Activated CD4-positive, alpha-beta T cell treated with anti-CD3 and anti-CD28 coated beads, Interleukin-2, amount 50 U/mL, for 24 hours (primary cell): ENCODE results near the gene FOXP1.
"Not testable (repeated sequence)": the region's sequence is repeated elsewhere in the genome, so short reads cannot be mapped to it uniquely, and the experiment has no call there.

Source experiments
- DNase-seq, 2 donors: peaks; one replicate each; pipeline ENCODE4 v3.0.0-alpha.2; 2020; ENCODE audit warnings: low read depth in 1 of 2, low spot score in 1 of 2

The FOXP1 gene

DNA sequence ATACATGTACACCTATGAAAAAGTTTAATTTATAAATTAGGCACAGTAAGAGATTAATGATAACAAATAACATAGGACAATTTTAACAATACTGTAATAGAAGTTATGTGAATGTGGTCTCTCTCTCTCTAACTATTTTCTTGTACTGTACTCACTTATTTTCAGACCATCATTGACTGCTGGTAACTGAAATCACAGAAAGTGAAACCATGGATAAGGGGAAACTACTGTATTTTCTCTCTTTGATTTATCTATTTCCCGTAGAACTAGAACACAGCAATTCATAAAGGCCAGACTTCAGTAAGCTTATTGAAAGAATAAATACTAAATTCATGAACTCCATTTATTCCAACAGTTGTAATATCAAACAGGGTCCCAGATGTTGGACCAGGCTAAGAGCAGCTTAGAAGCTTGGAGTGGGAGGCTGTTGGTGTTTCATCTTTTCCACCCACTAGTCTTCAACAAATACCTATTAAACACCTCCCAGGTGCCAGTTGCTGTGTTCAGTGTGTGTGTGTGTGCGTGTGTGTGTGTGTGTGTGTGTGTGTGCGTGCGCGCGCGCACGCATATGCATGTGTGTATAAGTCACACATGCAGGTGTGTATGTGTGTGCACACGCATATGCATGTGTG lies 235.4 kb downstream of the FOXP1 start:
- no peak for DNase-seq

DNA sequence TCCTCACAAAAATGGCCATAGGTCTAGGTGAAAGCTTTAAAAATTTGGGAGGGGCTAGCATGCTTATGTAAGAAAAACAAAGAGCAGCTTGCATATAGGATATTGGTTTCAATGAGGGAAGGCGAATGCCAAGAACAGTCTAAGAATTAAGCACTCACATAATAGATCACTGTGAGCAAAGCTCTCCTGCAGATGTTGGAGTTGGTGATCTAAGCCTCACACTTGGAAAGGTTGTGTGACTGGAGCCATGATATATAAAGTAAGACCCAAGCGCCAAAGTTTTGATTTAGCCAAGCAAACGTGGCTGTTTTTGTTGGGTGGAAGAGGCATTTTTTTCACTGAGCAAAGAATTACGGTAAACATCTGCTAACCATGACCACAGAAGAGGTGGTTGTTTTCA lies 237.5 kb downstream of the FOXP1 start:
- DNase-seq = no peak

DNA sequence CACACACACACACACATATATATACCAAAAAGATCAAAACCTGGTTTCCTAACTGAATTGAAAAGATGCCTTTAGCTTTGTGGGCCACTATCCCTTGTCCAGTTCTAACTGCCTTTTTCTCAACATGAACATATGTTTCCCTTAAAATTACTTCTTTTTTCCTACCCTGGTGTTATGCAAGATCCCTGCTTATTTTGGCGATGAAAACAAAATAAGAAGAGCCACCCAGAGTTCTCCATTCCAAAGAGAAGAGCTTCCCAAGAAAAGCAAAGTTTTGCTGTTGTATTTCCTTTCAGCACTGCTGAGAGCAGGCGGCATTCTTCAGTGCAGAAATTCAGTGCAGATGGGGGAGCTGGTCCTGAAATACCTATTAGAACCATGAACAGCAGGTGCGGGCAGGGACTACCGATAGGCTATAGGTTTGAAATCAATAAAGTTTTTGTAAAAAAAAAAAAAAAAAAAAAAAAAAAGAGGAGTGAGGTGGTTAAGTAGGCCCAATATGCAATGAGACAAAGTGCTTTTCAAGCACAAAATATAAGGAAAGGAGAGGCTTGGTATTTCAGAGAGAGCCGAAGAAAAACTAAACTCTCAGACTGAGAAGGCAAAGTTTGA lies 238.0 kb downstream of the FOXP1 start:
- DNase-seq = no peak

DNA sequence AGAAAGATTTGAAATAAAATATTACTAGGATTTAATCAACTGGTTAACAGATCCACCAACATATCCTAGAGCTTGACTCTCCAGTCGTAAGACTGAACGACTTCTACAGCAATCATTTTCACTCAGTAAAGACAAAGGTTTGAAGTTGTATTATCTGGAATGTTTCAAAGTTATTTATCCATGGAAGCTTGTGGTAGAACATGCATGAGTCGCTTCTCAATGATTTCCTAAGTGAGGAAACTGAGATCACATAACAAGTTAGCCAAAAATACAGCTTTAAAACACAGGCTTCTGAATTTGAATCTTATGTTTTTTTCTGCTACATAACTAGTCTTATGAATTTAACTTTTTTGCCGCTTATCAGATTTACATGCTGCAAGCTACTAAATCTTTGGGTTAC lies 241.8 kb downstream of the FOXP1 start:
- no peak for DNase-seq

DNA sequence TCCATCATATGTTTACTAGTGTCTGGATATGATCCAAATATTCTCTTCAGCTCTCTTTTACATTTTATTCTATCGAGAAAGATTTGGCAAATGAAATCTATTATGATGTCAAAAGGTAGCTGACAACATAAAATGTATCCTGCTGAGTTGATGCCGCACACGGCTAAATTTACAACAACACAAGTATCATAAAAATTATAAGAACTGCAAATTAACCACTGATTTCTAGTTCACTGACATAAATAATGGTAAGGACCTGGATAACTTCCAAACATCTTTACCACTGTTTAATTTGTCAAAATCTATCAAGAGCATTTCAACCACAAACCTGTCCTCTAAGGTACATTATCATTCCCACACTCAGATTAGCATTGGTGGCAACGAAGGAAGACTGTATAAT lies 244.5 kb downstream of the FOXP1 start:
- DNase-seq = no peak

DNA sequence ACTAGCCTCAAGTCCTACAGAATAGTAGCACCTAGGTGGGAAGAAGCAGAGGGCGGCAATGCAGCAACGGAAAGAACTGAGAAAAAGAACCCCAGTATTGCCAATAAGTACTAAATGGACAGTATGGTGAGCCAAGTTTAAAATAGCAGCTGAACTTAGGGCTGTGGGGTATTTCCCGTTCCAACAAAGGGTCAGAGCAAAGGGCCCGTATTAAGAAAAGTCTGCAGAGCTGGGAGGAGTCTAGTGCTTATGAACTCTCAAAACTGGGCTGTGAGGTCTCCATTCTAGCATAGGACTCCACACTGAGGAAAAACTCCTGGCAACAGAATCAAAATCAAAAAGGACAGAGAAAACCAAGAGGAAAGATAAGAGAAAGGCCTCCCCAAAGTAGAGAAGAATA lies 250.7 kb downstream of the FOXP1 start:
- DNase-seq = no peak

DNA sequence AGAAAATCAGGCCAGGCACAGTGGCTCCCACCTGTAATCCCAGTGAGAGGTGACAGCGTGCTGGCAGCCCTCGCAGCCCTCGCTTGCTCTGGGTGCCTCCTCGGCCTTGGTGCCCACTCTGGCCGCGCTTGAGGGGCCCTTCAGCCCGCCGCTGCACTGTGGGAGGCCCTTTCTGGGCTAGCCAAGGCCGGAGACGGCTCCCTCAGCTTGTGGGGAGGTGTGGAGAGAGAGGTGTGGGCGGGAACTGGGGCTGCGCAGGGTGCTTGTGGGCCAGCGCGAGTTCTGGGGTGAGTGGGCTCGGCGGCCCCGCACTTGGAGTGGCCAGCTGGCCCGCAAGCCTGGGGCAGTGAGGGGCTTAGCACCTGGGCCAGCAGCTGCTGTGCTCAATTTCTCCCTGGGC lies 252.6 kb downstream of the FOXP1 start:
- DNase-seq = no peak

DNA sequence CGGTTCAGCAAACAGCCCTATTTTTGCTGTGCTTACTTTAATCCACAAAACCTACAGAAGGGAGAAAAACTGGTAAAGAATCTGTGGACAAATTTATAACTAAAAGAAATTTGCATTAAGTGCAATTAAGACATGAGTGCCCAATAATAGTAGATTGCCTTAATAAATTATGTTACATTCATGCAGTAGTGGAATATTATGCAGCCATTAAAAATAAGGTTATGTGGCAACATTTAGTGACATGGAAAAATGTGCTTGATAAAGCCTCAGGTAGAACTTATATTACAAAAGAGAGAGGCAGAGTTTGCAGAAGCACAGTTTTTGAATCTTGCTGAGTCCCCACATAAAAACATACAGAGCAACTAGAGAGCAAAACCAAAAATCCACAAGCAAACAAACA lies 253.0 kb downstream of the FOXP1 start:
- DNase-seq = no peak

DNA sequence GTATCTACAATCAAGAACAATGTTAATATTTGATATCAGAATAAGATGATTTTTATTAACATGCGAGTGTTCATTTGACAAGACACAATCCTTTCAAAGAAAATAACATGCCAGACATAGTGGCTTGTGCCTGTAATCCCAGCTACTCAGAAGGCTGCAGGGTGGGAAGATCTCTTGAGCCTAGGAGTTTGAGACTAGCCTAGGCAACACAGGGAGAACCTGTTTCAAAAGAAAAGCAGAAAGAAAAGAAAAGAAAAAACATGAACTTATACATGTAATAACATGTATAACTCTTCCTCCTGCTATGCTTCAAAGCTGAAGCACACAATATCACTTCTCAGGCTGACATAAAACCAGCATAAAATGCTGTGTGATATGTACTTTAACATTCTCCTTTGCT lies 253.7 kb downstream of the FOXP1 start:
- DNase-seq = no peak

DNA sequence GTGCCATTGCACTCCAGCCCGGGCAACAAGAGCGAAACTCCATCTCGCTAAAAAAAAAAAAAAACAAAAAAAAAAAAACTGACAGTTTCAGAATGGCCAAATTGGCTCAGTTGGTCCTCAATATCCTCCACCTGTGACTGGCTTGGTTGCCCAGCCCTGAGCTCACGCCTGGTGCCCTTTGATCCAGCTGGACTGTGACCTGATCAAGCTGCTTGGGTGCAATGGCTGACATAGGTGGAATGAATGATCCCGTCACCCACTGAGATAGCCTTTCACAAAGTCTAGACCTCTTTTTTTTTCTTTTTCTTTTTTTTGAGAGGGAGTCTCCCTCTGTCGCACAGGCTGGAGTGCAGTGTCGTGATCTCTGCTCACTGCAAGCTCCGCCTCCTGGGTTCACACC lies 254.6 kb downstream of the FOXP1 start:
- DNase-seq = no peak

DNA sequence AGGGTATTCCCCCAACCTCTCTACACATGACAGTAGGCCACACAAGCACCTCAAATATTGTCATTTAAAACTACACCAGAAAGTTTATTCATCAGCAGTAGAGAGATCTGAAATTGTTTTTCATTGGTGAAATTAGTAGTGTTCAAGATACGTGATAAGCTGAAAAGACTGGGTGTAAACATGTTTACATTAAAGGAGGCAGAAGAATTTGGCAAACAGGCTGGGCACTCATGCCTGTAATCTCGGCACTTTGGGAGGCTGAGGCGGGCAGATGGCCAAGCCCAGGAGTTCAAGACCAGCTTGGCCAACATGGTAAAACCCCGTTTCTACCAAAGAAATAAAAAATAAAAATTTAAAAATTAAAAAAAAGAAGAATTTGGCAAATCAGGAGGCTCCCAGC lies 255.6 kb downstream of the FOXP1 start:
- no peak for DNase-seq

DNA sequence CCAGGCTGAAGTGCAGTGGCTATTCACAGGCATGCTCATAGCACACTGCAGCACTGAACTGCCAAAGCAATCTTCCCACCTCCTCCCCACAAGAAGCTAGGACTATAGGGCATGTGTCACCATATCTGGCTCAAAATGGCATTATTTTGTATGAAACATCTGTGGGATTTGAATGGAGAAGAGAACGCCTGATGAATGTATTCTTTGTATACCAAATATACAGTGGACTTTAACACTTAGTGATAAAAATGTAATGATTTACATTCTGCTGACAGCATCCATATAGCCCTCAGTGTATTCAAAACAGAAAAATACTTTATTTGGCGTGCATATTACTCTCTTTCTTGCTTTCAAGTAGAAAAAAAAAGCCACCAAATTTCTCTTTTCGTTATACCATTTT lies 257.8 kb downstream of the FOXP1 start:
- no peak for DNase-seq

DNA sequence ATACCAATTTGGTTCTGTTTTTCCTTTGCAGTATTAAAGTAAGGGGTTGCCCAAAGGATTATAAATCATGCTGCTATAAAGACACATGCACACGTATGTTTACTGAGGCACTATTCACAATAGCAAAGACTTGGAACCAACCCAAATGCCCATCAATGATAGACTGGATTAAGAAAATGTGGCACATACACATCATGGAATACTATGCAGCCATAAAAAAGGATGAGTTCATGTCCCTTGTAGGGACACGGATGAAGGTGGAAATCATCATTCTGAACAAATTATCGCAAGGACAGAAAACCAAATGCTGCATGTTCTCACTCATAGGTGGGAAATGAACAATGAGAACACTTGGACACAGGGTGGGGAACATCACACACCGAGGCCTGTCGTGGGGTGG lies 259.3 kb downstream of the FOXP1 start:
- DNase-seq = not testable (repeated sequence)

DNA sequence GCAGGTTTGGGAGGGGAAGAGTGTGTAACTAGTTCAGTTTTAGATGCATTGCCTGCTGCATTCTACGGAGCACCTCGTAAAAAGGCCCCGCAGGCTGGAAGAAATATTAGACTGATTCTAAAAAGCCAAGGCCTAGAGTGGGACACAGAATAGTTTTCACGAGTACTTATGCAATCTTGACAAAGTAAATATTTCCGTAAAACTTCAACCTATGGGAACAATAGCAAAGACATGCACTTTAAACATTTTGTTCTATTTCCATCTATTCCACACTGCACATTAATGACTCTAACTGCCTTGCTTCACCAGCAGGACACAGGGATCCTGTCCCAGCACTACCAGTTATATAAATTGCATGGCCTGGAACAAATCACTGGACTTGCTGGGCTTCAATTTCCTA lies 260.0 kb downstream of the FOXP1 start:
- DNase-seq = no peak

DNA sequence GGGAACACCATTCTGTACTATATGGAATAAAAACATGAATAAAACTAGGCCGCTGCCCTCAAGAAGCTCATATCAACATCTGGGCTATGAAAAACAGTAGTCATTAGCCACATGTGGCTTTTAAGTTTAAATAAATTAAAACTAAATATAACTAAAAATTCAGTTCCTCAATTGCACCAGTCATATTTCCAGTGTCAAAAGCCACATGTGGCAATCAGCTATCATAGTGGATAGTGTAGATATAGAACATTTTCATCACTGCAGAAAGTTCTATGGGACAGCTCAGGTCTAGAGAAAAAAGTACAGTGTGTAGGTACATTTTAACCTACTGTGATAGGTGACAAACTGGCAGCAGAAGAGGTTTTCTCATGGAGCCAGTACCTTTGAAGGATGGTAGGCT lies 261.4 kb downstream of the FOXP1 start:
- DNase-seq = no peak

DNA sequence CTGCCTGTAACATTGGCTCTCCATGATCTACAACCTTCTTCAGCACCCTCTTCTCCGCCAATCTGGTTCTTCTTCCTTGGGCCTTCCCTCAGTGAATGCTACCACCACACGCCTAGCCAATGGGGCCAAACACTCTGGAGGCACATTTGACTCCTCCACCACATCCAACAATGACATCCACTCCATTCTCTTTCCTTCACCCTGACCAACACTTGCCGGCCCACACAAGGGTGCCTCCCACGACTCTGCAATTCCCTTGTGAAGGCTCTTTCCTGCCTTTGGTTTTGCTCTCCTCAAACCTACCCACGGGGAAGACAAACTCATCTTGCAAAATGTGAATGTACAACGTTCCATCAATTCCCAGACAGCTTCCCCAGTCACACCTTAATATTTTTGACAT lies 263.8 kb downstream of the FOXP1 start:
- DNase-seq = no peak

DNA sequence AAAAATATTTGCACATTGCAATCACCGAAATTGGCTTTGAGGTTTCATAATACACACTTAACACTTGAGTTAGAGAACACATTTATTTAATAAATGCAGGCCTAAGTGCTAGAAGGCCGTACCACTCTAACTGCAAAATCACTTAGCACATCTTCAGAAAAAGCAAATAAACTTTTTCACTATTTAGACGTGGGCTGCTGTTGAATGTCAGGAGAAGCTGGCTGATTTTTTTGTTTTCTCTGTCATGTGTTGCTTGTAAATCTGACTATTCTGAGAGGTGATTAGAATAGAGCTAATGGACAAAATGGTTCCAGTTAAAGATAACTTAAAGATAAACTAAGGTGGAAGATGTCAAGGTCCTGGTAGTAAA lies 265.1 kb downstream of the FOXP1 start:
- DNase-seq = no peak

DNA sequence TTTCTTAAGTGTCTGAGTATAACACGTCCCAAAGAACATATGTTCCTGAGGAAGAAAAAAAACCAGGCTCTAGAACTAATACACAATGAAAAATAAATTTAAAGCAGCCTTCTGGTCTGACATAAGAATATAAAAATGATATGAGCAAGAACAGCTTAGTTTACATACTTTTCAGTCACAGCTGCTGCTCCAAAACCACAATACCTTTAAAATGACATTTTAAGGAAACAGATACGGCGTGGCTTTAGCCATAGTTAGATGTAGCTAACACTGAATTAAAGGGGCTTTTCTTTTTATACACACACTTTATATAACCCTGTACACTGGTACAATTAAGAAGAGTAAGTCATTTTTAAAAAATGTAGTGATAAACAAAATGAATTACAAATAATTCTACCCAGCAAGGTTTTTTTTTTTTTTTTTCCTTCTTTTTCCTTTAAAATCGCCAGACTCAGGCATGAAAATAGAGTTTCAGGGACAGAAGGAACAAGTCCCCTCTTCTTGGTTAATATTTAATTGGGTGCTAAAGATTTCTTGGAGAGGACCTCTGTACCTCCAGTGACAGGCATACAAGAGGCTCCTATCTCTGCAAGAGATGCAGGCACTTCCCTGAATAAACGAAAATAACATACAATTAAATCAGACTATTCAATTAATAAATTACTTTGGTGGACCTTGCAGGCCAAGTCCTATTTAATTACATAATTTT lies 265.6 kb downstream of the FOXP1 start:
- no peak for DNase-seq

DNA sequence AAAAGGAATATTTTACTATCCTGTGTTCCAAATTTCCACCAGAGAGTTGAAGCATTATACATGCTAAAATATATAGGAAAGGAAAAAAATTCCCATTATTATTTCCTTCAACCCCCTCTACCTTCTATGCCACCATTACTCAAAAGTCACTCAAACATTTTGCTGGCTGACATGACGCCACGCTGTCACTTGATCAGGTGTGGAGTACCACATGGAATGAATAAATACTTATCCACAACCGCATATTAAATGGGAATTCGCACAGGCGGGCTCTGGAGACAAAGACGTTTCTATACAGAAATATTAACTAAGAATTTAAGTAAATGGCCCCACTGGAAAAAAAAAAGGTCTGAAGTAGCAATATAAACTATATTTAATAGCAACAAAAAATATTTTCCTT lies 266.4 kb downstream of the FOXP1 start:
- no peak for DNase-seq

DNA sequence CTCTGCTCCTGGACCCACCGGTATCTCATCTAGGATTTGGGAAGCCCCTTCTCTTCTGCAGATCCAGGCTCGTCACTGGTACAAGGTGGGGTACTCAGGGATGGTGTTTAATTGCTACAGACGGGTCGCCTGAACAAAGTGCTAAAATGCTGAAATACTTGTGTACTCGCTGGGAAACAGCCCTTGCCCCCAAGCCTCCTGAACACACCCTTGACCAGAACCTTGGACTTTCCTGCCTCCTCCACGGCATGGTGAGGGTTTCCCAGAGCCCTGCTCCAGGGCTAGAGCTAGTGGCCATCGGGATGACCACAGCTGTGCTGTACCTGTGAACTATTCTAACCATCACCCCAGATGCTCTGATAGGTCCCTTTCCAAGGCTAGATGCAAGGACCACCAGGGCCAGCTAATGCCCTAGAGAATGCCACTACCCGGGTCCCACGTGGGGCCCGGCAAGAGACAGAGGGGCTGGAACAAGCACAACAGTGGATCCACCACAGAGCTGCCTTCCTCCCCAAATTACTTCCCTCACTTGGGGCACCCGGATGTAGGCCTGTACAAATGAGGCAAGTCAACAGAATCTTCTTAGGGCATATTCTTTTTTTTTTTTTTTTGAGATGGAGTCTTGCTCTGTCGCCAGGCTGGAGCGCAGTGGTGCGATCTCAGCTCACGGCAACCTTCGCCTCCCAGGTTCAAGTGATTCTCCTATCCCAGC lies 267.3 kb downstream of the FOXP1 start:
- no peak for DNase-seq

DNA sequence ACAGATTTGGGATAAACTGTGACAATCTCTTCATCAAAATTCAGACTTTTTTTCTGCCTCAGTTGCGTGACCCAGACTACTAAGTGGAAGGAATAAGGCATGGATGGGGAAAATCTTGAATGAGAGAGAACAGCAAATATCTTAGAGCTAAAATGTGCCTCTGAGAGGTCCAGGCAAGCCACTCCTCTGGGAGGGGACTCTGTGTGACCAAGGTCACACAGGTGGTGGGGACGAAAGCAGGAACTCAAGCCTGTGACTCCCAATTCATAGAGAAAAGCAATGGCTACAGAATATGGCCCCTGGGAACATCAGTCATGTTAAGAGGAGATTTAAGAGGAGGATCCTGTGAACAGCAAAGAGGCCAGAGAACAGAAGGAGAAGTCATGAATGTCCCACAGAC lies 268.1 kb downstream of the FOXP1 start:
- DNase-seq = no peak

DNA sequence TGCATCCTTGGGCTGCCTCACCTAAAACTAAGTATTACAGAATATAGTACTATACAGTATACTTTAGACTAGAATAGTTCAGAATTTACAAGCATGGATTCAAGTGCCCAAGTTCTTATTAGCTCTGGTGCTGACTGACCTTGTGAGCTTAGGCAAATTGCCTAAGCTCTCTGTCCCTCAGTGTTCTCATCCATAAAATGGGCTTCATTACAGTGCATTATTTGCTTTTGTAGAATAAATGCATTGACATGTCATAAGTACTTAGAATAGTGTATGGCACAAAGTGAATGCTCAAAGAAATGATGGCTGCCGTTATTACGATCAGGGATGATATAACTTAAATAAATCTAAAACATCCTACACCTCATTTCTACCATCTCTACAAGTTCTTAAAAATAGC lies 269.7 kb downstream of the FOXP1 start:
- DNase-seq = no peak
